NCI-H2171 (cell line): Measurements from ENCODE around the gene PCK1.

Experiments
- DNase-seq: peaks from one replicate; lab custom pipeline; 2025; lab: John Stamatoyannopoulos, UW

The PCK1 gene

GRCh38 chr20:57561356-57562279, 708 bp downstream of the PCK1 start:
- no peak for DNase-seq

DNA sequence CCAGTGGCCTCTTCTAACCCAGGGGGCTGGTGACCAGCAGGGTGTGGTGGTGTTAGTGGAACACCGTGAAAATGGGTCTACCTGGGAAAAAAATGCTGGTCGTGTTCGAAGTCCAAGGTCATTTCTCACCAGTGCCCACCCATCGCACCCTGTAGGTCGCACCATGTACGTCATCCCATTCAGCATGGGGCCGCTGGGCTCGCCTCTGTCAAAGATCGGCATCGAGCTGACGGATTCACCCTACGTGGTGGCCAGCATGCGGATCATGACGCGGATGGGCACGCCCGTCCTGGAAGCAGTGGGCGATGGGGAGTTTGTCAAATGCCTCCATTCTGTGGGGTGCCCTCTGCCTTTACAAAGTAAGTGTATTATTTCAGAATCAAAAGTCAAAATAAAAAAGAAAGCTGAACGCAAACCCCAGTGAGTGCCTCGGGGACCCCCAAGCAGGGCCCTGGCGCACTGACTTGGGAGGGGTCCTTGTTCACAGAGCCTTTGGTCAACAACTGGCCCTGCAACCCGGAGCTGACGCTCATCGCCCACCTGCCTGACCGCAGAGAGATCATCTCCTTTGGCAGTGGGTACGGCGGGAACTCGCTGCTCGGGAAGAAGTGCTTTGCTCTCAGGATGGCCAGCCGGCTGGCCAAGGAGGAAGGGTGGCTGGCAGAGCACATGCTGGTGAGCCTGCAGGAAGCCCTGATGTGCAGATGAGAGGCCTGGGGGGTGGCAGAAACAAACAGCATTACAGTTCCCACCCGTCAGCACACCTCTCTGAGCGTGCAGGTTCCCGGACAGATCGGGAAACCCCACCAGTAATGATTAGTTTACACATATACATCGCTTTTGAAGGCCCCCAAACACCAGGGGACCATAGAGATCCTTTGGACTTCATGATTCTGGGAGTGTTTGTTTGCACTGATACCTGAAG, 1.9 kb downstream of the PCK1 start:
- no peak for DNase-seq

- no peak for DNase-seq
These were observed 2.6 kb downstream of the PCK1 start for GRCh38 chr20:57563522-57563921.

DNA sequence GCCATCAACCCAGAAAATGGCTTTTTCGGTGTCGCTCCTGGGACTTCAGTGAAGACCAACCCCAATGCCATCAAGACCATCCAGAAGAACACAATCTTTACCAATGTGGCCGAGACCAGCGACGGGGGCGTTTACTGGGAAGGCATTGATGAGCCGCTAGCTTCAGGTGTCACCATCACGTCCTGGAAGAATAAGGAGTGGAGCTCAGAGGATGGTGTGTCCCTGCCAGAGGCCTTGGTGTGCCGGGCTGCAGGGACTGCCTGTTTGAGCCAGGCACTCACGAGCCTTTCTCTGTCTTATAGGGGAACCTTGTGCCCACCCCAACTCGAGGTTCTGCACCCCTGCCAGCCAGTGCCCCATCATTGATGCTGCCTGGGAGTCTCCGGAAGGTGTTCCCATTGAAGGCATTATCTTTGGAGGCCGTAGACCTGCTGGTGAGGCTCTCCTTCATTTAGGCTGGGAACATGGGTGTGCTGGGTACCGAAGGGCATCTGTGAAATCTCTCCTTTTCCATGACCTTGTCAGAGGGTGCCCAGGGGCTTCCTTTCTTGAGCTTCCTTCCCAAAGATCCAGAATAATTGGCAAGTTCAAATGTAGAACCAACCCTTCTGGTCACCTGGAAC, 3.4 kb downstream of the PCK1 start:
- no peak for DNase-seq

- no peak for DNase-seq
These were observed 4.2 kb downstream of the PCK1 start for GRCh38 chr20:57564951-57565642.

DNA sequence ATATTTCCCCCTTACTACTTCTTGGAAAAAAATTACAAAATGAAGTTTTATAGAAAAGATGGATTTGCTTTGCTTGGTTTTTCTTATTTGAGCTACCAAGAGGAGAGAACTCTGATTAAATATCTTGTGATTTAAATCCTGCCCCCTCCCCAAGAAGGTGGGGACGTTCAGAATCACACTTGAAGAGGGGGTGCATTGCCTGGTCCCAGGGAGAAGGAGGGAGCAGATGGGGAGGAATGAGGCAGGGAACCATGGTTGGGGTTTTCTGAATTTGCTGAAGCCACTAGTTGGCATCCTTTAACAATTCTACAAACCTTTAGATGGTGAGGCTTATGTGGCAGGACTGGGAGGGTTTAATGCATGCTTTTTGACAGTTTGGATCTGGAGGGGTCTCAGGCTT, 5.5 kb downstream of the PCK1 start:
- DNase-seq = no peak

DNA sequence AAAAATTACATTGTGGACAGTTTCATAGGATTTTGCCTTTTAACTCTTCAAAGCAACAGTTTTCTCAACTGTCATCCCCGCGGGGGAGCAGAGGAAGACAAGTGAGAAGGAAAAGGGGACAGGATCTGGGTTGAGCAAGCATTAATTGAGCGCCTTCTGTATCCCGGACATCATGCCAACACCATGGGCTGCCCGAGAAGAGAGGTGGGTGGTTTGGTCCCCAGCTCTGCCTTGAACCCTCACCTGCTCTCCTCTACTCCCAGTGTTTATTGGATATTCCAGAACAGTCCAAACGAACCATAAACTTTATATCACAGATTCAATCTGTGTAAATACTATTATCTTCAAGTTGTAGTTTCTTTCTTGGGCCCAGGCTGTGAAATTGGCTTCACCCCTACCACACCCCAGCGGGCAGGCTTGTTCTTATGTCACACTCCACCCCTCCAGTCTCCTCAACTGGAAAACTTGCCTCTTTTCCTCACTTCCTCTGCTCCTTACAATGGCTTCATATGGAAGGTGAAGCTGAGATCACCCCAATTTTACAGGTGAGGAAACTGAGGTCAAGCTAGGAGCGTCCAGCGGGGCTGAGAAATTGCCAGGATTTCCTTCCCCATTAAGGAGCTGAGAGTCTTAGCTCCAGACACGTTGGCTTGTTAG, 6.0 kb downstream of the PCK1 start:
- no peak for DNase-seq

DNA sequence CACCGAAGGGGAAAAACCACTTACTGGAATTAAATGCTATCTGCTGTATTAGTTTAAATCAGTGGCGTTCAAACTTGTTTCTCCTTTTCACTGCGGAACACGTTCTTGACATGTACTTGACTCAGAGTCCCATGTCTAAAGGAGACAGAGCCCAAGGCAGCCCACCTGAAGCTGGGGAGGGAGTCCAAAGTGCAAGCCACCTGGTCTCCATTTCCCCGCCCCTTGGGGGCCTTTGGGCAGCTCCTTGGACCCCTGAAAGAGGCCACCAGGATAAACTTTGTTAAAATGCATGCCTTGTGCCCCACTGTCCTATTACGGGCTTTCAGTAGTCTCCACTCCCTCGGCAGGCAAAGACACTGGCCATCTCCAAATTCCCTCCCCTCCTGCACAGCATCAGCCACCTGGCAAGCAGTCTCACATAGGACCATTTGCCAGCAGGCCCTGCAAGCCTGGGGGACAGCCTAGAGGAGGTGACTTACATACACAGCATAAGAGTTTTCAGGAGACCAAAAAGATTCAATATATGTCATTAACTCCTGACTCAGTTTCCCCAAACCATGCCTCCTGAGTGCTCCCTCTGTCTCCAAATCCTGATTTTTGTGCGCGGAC, 6.7 kb downstream of the PCK1 start:
- DNase-seq = no peak

GRCh38 chr20:57568088-57568896, 7.4 kb downstream of the PCK1 start:
- no peak for DNase-seq

DNA sequence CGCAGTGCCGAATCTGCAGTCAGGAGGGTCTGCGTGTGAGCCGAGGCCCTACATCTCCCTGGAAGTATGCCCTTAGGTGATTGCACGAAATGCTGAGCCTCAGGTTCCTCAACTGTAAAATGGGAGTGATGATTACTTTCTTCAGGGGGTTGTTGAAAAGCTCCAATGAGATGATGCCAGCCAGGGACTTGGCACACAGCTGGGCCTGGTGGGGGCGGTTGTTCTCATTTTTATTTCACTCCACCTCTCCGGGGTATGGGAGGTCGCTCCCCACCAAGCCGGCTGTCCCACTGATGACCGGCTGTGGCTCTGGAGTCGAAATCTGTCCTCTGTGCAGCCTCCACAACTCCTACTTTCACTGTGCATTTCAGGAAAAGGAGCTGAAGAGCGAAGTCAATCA, 8.1 kb downstream of the PCK1 start:
- no peak for DNase-seq

- DNase-seq = no peak
These were observed 9.4 kb downstream of the PCK1 start for GRCh38 chr20:57570145-57570850.

DNA sequence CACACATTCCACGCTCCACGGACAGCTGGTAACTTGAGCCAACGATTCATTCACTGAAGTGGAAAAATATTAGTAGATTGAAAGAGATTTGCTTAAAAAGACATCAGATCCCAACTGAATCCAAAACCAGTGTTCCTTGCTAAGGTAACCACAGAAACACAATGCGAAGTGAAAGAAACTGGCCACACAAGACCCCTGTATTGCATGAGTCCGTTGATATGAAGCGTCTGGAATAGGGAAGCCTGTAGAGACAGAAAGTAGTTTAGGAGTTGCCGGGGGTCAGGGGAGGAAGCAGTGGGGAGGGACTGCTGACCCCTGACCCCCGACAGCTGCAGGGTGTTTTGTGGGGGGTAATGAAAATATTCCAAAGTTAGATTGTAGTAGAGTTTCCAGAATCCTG, 10.0 kb downstream of the PCK1 start:
- DNase-seq = no peak

GRCh38 chr20:57571782-57572416, 11.0 kb downstream of the PCK1 start:
- no peak for DNase-seq

DNA sequence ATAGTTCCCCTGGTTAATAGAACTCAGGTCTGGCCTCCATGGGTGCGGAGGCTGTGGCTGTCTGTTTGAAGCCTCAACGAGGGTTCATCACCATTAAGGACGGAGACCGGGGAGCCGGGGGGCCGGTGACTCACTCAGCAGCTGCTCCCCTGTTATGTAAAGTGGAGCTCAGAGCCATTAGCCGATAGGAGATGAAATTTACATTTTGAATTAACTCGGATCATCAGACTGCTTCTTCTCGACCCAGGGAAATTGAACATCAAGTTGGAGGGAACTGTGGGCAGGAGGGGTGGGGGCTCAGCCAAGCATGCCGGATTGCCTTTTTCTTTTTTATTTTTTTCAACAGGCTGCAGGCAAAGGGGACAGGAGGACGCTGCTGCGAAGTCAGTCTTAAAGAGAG, 12.3 kb downstream of the PCK1 start:
- no peak for DNase-seq

DNA sequence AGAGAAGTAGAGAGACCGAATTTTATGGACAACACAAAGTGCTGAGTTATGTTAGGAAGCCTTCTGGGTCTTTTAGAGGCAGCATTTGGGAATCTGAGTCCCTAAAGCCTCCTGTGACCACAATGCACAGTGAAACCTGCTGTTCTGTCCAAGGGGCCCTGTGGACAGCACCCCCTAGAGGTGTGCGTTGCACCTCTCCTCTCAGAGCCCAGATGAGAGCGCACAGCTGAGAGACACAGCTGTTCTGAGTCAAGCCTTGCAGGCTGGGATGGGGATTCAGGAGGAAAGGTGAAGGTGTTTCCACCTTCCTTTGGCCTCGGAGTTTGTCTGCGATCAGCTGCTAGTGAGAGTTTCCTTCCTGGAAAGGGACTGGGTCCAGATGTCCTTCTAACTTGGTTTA, 13.0 kb downstream of the PCK1 start:
- DNase-seq = no peak

DNA sequence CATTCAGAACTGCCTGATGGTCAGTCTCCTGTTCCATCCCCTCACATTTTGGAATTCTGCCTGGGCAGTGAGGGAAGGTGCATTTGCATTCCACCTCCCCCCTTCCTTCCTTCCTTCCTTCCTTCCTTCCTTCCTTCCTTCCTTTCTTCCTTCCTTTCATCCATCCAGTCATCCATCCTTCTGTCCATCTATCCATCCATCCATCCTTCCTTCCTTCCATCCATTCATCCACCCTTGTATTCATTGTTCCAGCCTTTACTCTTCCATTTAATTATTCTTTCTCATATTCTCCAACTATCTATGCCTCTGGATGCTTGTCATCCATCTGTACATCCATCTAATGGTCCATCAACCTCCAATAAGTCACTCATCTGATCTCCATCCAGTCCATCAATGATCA, 14.0 kb downstream of the PCK1 start:
- DNase-seq = no peak

DNA sequence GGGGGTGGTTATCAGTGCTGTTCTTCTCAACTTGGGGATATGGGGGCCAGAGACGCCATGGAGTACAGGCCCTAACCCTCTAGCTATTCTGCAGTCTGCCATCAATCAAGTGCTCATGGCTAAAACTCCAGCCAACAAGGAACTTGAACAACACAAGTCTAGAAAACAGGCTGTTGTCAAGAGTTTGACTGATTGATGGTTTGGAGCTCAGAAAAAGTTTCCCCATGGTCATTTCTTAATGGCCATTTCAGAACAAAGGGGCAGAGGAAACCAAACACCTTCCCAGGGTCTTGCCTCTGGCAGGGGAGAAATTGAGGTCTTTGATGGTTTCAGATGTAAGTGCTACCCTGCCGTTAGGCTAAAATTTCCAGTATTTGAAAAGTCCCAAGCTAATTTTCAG, 15.1 kb downstream of the PCK1 start:
- no peak for DNase-seq

DNA sequence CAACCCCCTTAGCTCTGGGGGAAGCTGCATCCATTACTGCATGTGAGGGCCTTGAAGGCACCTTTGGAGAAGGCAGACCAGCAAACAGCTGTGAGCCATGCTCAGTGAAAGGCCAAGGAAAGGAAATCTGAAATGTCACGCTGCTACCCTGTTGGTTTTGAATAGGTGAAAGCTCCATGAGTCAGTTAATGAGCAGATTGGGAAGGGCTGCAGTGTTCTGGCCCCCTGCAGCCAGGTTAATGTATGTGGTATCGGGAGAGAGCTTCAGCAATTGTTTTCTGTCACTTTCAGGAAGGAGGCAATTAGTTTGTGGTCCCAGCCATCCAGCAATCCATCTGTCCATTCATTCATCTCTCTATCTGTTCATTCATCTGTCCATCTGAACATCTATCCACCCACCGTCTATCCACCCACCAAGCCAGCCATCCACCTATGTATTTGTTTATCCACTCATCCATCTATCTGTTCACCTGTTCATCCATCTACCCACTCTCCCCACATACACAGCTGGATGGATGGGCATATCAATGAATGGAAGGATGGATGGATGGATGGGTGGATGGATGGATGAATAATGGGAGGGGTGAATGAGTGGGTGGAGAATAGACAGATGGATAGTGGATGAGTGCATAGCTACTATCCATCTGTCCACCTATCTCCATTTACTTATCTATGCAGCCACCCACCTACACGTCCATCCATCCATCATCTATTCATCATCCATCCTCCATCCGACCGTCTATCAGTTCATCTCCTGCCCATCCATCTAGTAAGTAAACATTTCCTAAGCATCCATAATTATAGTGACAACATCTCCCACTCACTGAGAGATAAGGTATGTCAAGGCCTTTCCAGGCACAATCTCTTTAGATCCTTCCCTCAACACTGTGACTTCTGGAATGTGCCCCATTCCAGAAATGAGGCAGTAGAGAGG, 16.0 kb downstream of the PCK1 start:
- no peak for DNase-seq
